Stimulated activated CD4-positive, alpha-beta T cell treated with anti-CD3 and anti-CD28 coated beads, Interleukin-15, amount 100 ng/mL, for 48 hours (primary cell): Measurements from ENCODE around the gene NDUFS3.
"Not testable (repeated sequence)": the region's sequence is repeated elsewhere in the genome, so short reads cannot be mapped to it uniquely, and the experiment has no call there.

Source experiments
- DNase-seq, 2 donors: peaks; one replicate each; pipeline ENCODE4 v3.0.0-alpha.2; 2020; ENCODE audit warnings: low read depth in 2 of 2

NDUFS3 gene

GRCh38 chr11:47560426-47560825 is 18.4 kb upstream of the NDUFS3 start:
- DNase-seq: no peak

- not testable (repeated sequence) for DNase-seq
Observed at GRCh38 chr11:47562393-47562792, 16.5 kb upstream of the NDUFS3 start.

- DNase-seq: not testable (repeated sequence)
Observed at GRCh38 chr11:47564366-47564765, 14.5 kb upstream of the NDUFS3 start.

- no peak for DNase-seq
Observed at GRCh38 chr11:47564933-47565339, 13.9 kb upstream of the NDUFS3 start.

GRCh38 chr11:47565340-47566148 is 13.3 kb upstream of the NDUFS3 start, which contains the start of gene PTPMT1:
PTPMT1 (plus strand) TSS chr11:47565599; CDS start chr11:47565623, 24 bp downstream.
- DNase-seq: peak; percentile 51 to 59

- DNase-seq: no peak
Observed at GRCh38 chr11:47566149-47566698, 12.7 kb upstream of the NDUFS3 start.

GRCh38 chr11:47569646-47570045 is 9.2 kb upstream of the NDUFS3 start:
- DNase-seq: no peak

GRCh38 chr11:47570651-47571356 is 8.1 kb upstream of the NDUFS3 start:
- DNase-seq: no peak

GRCh38 chr11:47571357-47571729 is 7.5 kb upstream of the NDUFS3 start:
- no peak for DNase-seq

GRCh38 chr11:47571895-47572294 is 7.0 kb upstream of the NDUFS3 start:
- no peak for DNase-seq

GRCh38 chr11:47572715-47573255 is 6.1 kb upstream of the NDUFS3 start:
- DNase-seq: no peak

GRCh38 chr11:47573321-47573720 is 5.6 kb upstream of the NDUFS3 start:
- DNase-seq: no peak

- no peak for DNase-seq
Observed at GRCh38 chr11:47577460-47578041, 1.3 kb upstream of the NDUFS3 start.

GRCh38 chr11:47583844-47584243 is 5.0 kb downstream of the NDUFS3 start:
- DNase-seq: no peak

- no peak for DNase-seq
Observed at GRCh38 chr11:47586098-47586855, 7.4 kb downstream of the NDUFS3 start, which contains the start of gene FAM180B. FAM180B (plus strand) TSS chr11:47586678; CDS start chr11:47586769, 91 bp downstream.

- DNase-seq: no peak
Observed at GRCh38 chr11:47587039-47587716, 8.3 kb downstream of the NDUFS3 start.

- no peak for DNase-seq
Observed at GRCh38 chr11:47587723-47588326, 9.0 kb downstream of the NDUFS3 start.

GRCh38 chr11:47589118-47589517 is 10.2 kb downstream of the NDUFS3 start:
- no peak for DNase-seq

GRCh38 chr11:47589584-47589976 is 10.7 kb downstream of the NDUFS3 start:
- DNase-seq: no peak
